WI38 (cell line): Measurements from ENCODE around the gene USP48.
"Not testable (repeated sequence)": the region's sequence is repeated elsewhere in the genome, so short reads cannot be mapped to it uniquely, and the experiment has no call there.

Source experiments
- H3K4me3 ChIP-seq: 2 replicates; pipeline ENCODE4 v1.5.1; 2011; ENCODE audit warnings: low read depth, mild to moderate bottlenecking, control low read depth, low read length
- CTCF ChIP-seq: IDR thresholded peaks from 2 replicates; pipeline ENCODE4 v1.5.1; 2012; ENCODE audit warnings: low read depth, mild to moderate bottlenecking, control low read depth, low read length

USP48 gene

GRCh38 chr1:21827141-21827679, 44.3 kb upstream of the USP48 start:
- no peak overlapping the region for H3K4me3 ChIP-seq
- no peak for TF ChIP-seq CTCF

GRCh38 chr1:21826694-21827093, 43.7 kb upstream of the USP48 start:
- H3K4me3 ChIP-seq, result not testable (repeated sequence)

GRCh38 chr1:21825393-21825792, 42.4 kb upstream of the USP48 start:
- no peak overlapping the region for H3K4me3 ChIP-seq
- no peak for TF ChIP-seq CTCF

GRCh38 chr1:21824926-21825325, 42.0 kb upstream of the USP48 start:
- no peak for TF ChIP-seq CTCF
- H3K4me3 ChIP-seq, result no peak overlapping the region

GRCh38 chr1:21823980-21824702, 41.2 kb upstream of the USP48 start:
- no peak for TF ChIP-seq CTCF
- H3K4me3 ChIP-seq, result no peak overlapping the region

GRCh38 chr1:21823206-21823979, 40.4 kb upstream of the USP48 start:
- H3K4me3 ChIP-seq, result no peak overlapping the region
- no peak for TF ChIP-seq CTCF

- no peak for TF ChIP-seq CTCF
Measured at GRCh38 chr1:21822349-21822748, 39.4 kb upstream of the USP48 start.

More at GRCh38 chr1:21822349-21822748, 39.4 kb upstream of the USP48 start:
- no peak overlapping the region for H3K4me3 ChIP-seq
